GM21786 (cell line): ENCODE results near the gene LGALS8.

Experiments
- ATAC-seq: cut with Tn5 transposase; IDR thresholded peaks from one replicate; pipeline ENCODE4 v1.9.1; 2021; ENCODE audit not compliant: unreplicated experiment

LGALS8 gene

DNA sequence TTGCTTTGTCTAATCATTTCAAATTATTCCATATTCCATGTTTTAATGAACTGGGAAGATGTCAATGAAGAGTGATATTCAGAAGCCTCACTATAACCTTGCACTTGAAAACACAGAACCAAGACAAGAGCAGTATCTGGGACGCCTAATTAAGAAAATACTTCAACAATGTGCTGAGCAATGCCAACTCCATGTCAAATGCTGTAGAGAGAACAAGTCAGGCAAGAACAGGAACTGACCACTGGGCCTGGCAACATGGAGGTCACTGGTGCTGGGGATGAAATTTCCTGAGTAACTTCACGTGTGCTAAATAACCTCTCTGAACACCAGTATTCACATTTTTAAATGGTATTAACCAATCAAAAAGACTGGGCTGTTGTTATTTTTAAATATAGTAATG lies 57.7 kb downstream of the LGALS8 start:
- ATAC-seq: no peak

- ATAC-seq: no peak
Observed at GRCh38 chr1:236589531-236589930, 65.7 kb downstream of the LGALS8 start.

DNA sequence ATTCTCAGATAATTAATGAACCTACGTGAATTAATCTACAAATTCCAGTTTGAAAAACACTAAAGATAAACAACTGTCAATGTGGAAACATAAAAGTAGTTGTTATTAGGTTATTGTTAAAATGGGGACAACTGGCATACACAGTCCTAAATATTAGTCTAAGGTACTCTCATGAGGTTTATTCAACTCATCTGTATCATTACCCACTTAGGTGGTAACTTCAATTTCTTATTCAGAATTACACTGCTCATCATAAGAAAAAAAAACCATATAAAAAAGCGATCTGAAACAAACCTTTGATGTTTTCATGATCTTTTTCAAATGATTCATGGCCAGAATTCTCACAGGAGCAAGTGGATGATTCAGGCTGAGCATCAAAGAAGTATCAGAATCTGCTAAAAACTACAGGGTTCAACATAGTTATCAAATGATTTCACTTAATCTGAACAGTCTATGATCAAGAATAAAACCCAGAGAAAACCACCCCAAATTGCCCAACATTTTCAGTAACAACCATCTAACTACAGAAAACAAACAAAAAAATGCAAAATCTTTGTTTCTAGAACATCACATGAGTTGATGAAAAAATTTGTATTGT lies 66.9 kb downstream of the LGALS8 start:
- no peak for ATAC-seq

DNA sequence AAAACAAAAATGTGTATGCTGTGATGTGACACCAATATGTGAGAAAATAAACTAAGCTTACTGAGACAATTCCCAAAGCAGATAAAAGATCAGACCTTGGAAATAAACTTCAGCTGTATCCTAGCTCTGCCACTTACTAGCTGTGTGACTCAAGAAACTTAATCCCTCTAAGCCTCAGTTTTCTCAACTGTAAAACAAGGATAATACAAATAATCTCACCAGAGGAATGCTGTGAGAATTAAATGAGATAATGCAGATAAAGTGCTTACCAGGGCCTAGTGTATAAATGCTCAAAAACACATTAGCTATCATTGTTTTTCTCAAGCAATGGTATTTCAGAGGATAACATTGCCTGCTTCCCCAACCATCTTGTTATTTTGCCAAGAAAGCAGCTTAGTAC lies 78.4 kb downstream of the LGALS8 start:
- ATAC-seq: no peak
